ENCODE measurements around the gene ZNF99.
"Not testable (repeated sequence)": the region's sequence is repeated elsewhere in the genome, so short reads cannot be mapped to it uniquely, and the experiment has no call there.

Gene ZNF99

GRCh38 chr19:22783651-22784410 lies at the start of gene ZNF99:
Gene ZNF99, minus strand, starts transcription at chr19:22784151. Its CDS starts 135 bp downstream, at chr19:22784016.
- no peak for DNase-seq (ENCODE audit: low read depth in 2 of 2)

GRCh38 chr19:22832031-22832762 lies 48.2 kb upstream of the ZNF99 start, which contains the start of gene ZNF723:
Gene ZNF723, plus strand, starts transcription at chr19:22832291. Its CDS starts 89 bp downstream, at chr19:22832380.
- no peak for DNase-seq (ENCODE audit: low read depth in 2 of 2)

- DNase-seq (ENCODE audit: low read depth in 2 of 2), result no peak
Observed at GRCh38 chr19:22831211-22831610, 47.3 kb upstream of the ZNF99 start.

GRCh38 chr19:22814124-22814523 lies 30.2 kb upstream of the ZNF99 start:
- no peak for DNase-seq (ENCODE audit: low read depth in 2 of 2)

- no peak for DNase-seq (ENCODE audit: low read depth in 2 of 2)
Observed at GRCh38 chr19:22807061-22807835, 23.3 kb upstream of the ZNF99 start.

GRCh38 chr19:22806418-22806817 lies 22.5 kb upstream of the ZNF99 start:
- no peak for DNase-seq (ENCODE audit: low read depth in 2 of 2)

- DNase-seq (ENCODE audit: low read depth in 2 of 2), result no peak
Observed at GRCh38 chr19:22797040-22797439, 13.1 kb upstream of the ZNF99 start.

GRCh38 chr19:22792863-22793262 lies 8.9 kb upstream of the ZNF99 start:
- DNase-seq (ENCODE audit: low read depth in 2 of 2), result not testable (repeated sequence)

GRCh38 chr19:22735911-22736645 lies 47.9 kb downstream of the ZNF99 start:
- no peak for DNase-seq (ENCODE audit: low read depth in 2 of 2)

- DNase-seq (ENCODE audit: low read depth in 2 of 2), result no peak
Observed at GRCh38 chr19:22733691-22734090, 50.3 kb downstream of the ZNF99 start.

- DNase-seq (ENCODE audit: low read depth in 2 of 2), result not testable (repeated sequence)
Observed at GRCh38 chr19:22728214-22728613, 55.7 kb downstream of the ZNF99 start.

- not testable (repeated sequence) for DNase-seq (ENCODE audit: low read depth in 2 of 2)
Observed at GRCh38 chr19:22721533-22721932, 62.4 kb downstream of the ZNF99 start.

- DNase-seq (ENCODE audit: low read depth in 2 of 2), result no peak
Observed at GRCh38 chr19:22708983-22709382, 75.0 kb downstream of the ZNF99 start.

- not testable (repeated sequence) for DNase-seq (ENCODE audit: low read depth in 2 of 2)
Observed at GRCh38 chr19:22703096-22703495, 80.9 kb downstream of the ZNF99 start.

GRCh38 chr19:22702661-22703060 lies 81.3 kb downstream of the ZNF99 start:
- not testable (repeated sequence) for DNase-seq (ENCODE audit: low read depth in 2 of 2)

All from fibroblast of skin of left biceps (primary cell).